ENCODE results near the gene ALB.

DNA sequence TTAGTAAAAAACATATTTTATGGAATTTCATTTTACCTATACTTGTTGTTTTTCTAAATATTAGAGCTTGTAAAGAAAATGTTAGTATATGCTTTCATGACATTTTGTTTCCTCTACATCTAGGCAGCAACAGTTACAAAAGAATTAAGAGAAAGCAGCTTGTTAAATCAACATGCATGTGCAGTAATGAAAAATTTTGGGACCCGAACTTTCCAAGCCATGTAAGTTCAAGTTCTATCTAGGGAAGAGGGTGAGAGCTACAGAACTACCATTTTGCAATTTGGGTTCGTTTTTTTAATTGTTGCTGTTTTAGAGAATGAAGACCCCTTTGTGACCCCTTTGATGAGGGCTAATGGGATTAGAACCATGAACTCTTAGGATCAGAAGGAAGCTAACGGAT, 39.1 kb downstream of the ALB start:
- TF ChIP-seq POLR2A (IDR thresholded peaks at IDR 0.05), result no peak
- TF ChIP-seq, protein P1, sequence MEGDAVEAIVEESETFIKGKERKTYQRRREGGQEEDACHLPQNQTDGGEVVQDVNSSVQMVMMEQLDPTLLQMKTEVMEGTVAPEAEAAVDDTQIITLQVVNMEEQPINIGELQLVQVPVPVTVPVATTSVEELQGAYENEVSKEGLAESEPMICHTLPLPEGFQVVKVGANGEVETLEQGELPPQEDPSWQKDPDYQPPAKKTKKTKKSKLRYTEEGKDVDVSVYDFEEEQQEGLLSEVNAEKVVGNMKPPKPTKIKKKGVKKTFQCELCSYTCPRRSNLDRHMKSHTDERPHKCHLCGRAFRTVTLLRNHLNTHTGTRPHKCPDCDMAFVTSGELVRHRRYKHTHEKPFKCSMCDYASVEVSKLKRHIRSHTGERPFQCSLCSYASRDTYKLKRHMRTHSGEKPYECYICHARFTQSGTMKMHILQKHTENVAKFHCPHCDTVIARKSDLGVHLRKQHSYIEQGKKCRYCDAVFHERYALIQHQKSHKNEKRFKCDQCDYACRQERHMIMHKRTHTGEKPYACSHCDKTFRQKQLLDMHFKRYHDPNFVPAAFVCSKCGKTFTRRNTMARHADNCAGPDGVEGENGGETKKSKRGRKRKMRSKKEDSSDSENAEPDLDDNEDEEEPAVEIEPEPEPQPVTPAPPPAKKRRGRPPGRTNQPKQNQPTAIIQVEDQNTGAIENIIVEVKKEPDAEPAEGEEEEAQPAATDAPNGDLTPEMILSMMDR (IDR thresholded peaks at IDR 0.05), result no peak

All from thyroid gland (tissue), 4 donors.